Neural progenitor cell (in vitro differentiated cells): ENCODE measurements around the gene SLC25A26. TPM values are rescaled to one million over a fixed set of nuclear protein-coding genes. Genes with fewer than 3 reads are reported as not detected.

Source experiments
- DNase-seq: peaks from one replicate; pipeline ENCODE4 v3.0.0-alpha.2; 2016; ENCODE audit warnings: low spot score
- H2AFZ ChIP-seq: fragments of 200-600 bp; sonication (generic); replicated peaks from 2 replicates; pipeline ENCODE4 v1.6.1; 2016; ENCODE audit warnings: antibody characterized with exemption
- H3F3A ChIP-seq: fragments of 200-600 bp; sonication (generic); 2 replicates; pipeline ENCODE4 v1.6.1; 2016; ENCODE audit warnings: antibody characterized with exemption, low read depth
- H3K27ac ChIP-seq: fragments of 200-600 bp; sonication (generic); 2 replicates; pipeline ENCODE4 v1.5.1; 2016; ENCODE audit warnings: mild to moderate bottlenecking
- H3K27me3 ChIP-seq: fragments of 200-600 bp; sonication (generic); 2 replicates; pipeline ENCODE4 v1.6.1; 2016; ENCODE audit warnings: mild to moderate bottlenecking, moderate library complexity
- H3K36me3 ChIP-seq: fragments of 200-600 bp; sonication (generic); 2 replicates; pipeline ENCODE4 v1.5.1; 2016
- H3K4me1 ChIP-seq: fragments of 200-600 bp; sonication (generic); 2 replicates; pipeline ENCODE4 v1.6.1; 2016; ENCODE audit warnings: mixed run types
- H3K4me2 ChIP-seq: fragments of 200-600 bp; sonication (generic); 2 replicates; pipeline ENCODE4 v1.6.1; 2016
- H3K4me3 ChIP-seq: fragments of 200-600 bp; sonication (generic); 2 replicates; pipeline ENCODE4 v1.5.1; 2016
- H3K79me2 ChIP-seq: fragments of 200-600 bp; sonication (generic); 2 replicates; pipeline ENCODE4 v1.6.1; 2016; ENCODE audit warnings: low read depth
- H3K9ac ChIP-seq: fragments of 200-600 bp; sonication (generic); 2 replicates; pipeline ENCODE4 v1.6.1; 2016
- H3K9me3 ChIP-seq: fragments of 200-600 bp; sonication (generic); 2 replicates; pipeline ENCODE4 v1.5.1; 2016; ENCODE audit warnings: low read depth
- H4K20me1 ChIP-seq: fragments of 200-600 bp; sonication (generic); 2 replicates; pipeline ENCODE4 v1.6.1; 2016; ENCODE audit warnings: low read depth
- H3K27ac Mint-ChIP-seq: 3 replicates; pipeline ENCODE4 v1.8.0; 2021; ENCODE audit warnings: mixed read lengths
- H3K27me3 Mint-ChIP-seq: 2 replicates; pipeline ENCODE4 v1.8.0; 2022; ENCODE audit warnings: low read depth, mild to moderate bottlenecking, inconsistent platforms, moderate library complexity, mixed read lengths; ENCODE audit not compliant: insufficient read depth
- H3K36me3 Mint-ChIP-seq: 3 replicates; pipeline ENCODE4 v1.8.0; 2021; ENCODE audit warnings: mixed read lengths
- H3K4me1 Mint-ChIP-seq: 3 replicates; pipeline ENCODE4 v1.8.0; 2021; ENCODE audit warnings: mixed read lengths
- H3K4me3 Mint-ChIP-seq: 3 replicates; pipeline ENCODE4 v1.8.0; 2021; ENCODE audit warnings: mild to moderate bottlenecking, moderate library complexity, mixed read lengths
- H3K9me3 Mint-ChIP-seq: 3 replicates; pipeline ENCODE4 v1.8.0; 2020; ENCODE audit warnings: mixed read lengths
- CTCF ChIP-seq: fragments of 200-600 bp; sonication (generic); IDR thresholded peaks from 2 replicates; pipeline ENCODE4 v1.5.1; 2017; ENCODE audit warnings: antibody characterized with exemption, mild to moderate bottlenecking
- EZH2 ChIP-seq: fragments of 200-600 bp; sonication (generic); IDR thresholded peaks from 2 replicates; pipeline ENCODE4 v1.6.1; 2017; ENCODE audit warnings: antibody characterized with exemption, mild to moderate bottlenecking, moderate library complexity
- EZH2phosphoT487 ChIP-seq: fragments of 200-600 bp; sonication (generic); IDR thresholded peaks from 2 replicates; pipeline ENCODE4 v1.6.1; 2017; ENCODE audit warnings: antibody characterized with exemption
- total RNA-seq: library from RNA; depleted of rRNA; stranded (reverse); fragments of >200 nt; gene quantifications from 2 replicates; pipeline ENCODE4 v1.2.3, GENCODE V29; 2015; ENCODE audit warnings: low replicate concordance

The SLC25A26 gene
- total RNA-seq, 1 donor from 2014 or later: 17.0 TPM

DNA sequence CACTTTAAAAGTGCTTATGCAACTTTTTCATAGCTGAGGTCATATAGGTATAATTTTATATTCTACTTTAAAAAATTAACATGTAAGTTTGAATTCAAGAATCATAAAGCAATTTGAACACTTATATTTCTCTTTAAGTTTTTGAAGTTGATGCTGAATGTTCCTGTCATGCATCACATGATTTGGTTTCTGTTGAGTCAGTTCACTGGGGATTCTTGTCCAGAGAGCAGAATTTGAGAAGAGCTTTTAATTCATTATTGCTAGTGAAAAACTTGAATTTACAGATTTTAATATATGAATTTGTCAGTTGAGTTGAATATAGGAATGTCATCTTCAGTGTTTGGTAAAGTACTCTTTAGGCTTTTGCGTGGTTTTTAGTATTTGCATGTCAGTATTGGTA lies 7.9 kb downstream of the SLC25A26 start:
- Mint-ChIP-seq H3K27ac (no peak overlapping the region), H3K9me3 (no peaks in the 10 kb centered on the region), H3K4me1 (no peaks in the 10 kb centered on the region), H3K27me3 (peaks cover 2% of the 10 kb centered on the region), H3K4me3 (no peak overlapping the region), H3K36me3 (no peaks in the 10 kb centered on the region)
- no peak overlapping the region for H3K4me2 ChIP-seq
- TF ChIP-seq CTCF (no peak), EZH2phosphoT487 (no peak), EZH2 (no peak)
- H3K27ac ChIP-seq: no peak overlapping the region
- peaks cover 6% of the 10 kb centered on the region for H4K20me1 ChIP-seq
- H3F3A ChIP-seq: no peaks in the 10 kb centered on the region
- H3K36me3 ChIP-seq: no peaks in the 10 kb centered on the region
- H3K4me1 ChIP-seq: no peaks in the 10 kb centered on the region
- no peaks in the 10 kb centered on the region for H3K9me3 ChIP-seq
- DNase-seq: no peak
- no peak overlapping the region for H2AFZ ChIP-seq
- H3K9ac ChIP-seq: no peak overlapping the region
- no peak overlapping the region for H3K4me3 ChIP-seq
- H3K27me3 ChIP-seq: no peaks in the 10 kb centered on the region
- peaks cover 4% of the 10 kb centered on the region for H3K79me2 ChIP-seq

DNA sequence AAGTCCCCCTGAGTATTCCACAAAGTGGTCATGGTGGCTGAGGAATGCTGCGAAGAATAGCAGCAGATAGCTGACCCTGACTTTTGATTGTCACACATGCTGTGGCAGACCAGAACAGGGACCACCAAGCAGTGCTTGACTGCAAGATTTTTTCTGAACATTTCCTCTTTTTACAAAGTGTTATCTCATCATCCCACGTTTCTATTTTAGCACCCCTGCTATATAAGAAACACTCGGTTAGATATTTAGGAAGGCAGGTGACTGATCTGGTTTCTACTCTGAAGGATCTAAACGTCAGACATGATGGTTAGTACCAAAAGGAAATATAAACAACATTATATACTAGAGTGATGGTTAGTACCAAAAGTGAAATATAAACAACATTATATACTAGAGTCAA lies 9.1 kb downstream of the SLC25A26 start:
- peaks cover 4% of the 10 kb centered on the region for H3K79me2 ChIP-seq
- no peaks in the 10 kb centered on the region for H3K36me3 Mint-ChIP-seq
- no peak overlapping the region for H3K9ac ChIP-seq
- no peak overlapping the region for H2AFZ ChIP-seq
- H3F3A ChIP-seq: no peaks in the 10 kb centered on the region
- H3K4me2 ChIP-seq: no peak overlapping the region
- H4K20me1 ChIP-seq: peaks cover 6% of the 10 kb centered on the region
- no peaks in the 10 kb centered on the region for H3K9me3 Mint-ChIP-seq
- no peak for DNase-seq
- H3K27ac ChIP-seq: no peak overlapping the region
- no peak overlapping the region for H3K4me3 ChIP-seq
- TF ChIP-seq EZH2phosphoT487: no peak
- TF ChIP-seq EZH2: no peak
- H3K4me1 ChIP-seq: no peaks in the 10 kb centered on the region
- H3K36me3 ChIP-seq: no peaks in the 10 kb centered on the region
- H3K27me3 ChIP-seq: no peaks in the 10 kb centered on the region
- H3K4me3 Mint-ChIP-seq: no peak overlapping the region
- H3K27me3 Mint-ChIP-seq: peaks cover 2% of the 10 kb centered on the region
- no peaks in the 10 kb centered on the region for H3K9me3 ChIP-seq
- H3K27ac Mint-ChIP-seq: no peak overlapping the region
- no peaks in the 10 kb centered on the region for H3K4me1 Mint-ChIP-seq

DNA sequence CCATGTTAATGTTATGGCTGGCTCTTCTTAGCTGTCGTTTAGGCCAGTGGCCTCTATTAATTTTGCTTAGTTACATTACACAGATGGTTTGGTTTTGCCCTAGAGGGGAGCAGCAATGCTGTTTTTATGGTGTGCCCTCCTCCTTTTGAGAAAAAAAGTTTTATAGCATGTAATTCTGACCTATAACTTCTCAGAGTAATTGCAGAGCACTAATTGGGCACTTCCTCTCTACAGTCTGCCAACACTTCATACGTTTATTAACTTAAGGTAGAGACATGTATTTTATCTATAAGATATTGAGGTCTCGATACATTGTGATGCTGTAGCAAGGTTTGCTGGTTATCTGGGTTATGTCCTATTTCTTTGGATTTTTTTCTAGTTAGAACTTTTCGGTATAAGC lies 12.2 kb downstream of the SLC25A26 start:
- Histone ChIP-seq H3K4me3 (no peak overlapping the region), H3K9me3 (no peaks in the 10 kb centered on the region), H3K4me2 (no peak overlapping the region), H3F3A (no peaks in the 10 kb centered on the region), H3K79me2 (peaks cover 15% of the 10 kb centered on the region), H3K27me3 (no peaks in the 10 kb centered on the region), H4K20me1 (peaks cover 6% of the 10 kb centered on the region), H3K36me3 (peaks cover 3% of the 10 kb centered on the region), H2AFZ (no peak overlapping the region), H3K9ac (no peak overlapping the region), H3K27ac (no peak overlapping the region), H3K4me1 (no peaks in the 10 kb centered on the region)
- Mint-ChIP-seq H3K4me1 (no peaks in the 10 kb centered on the region), H3K4me3 (no peak overlapping the region), H3K27ac (no peak overlapping the region), H3K9me3 (peaks cover 2% of the 10 kb centered on the region), H3K27me3 (peaks cover 2% of the 10 kb centered on the region), H3K36me3 (peaks cover 3% of the 10 kb centered on the region)
- DNase-seq: no peak
- TF ChIP-seq EZH2phosphoT487: no peak
- TF ChIP-seq CTCF: no peak
- no peak for TF ChIP-seq EZH2

GRCh38 chr3:66236281-66236680 lies 15.5 kb downstream of the SLC25A26 start:
- Mint-ChIP-seq H3K4me1 (no peaks in the 10 kb centered on the region), H3K9me3 (peaks cover 9% of the 10 kb centered on the region), H3K36me3 (peaks cover 5% of the 10 kb centered on the region), H3K27ac (no peak overlapping the region), H3K4me3 (no peak overlapping the region), H3K27me3 (peaks cover 2% of the 10 kb centered on the region)
- H3K79me2 ChIP-seq: peaks cover 10% of the 10 kb centered on the region
- no peak overlapping the region for H3K4me2 ChIP-seq
- no peaks in the 10 kb centered on the region for H3F3A ChIP-seq
- no peak overlapping the region for H2AFZ ChIP-seq
- H4K20me1 ChIP-seq: no peaks in the 10 kb centered on the region
- peaks cover 3% of the 10 kb centered on the region for H3K36me3 ChIP-seq
- DNase-seq: peak; percentile 58
- H3K27ac ChIP-seq: no peak overlapping the region
- H3K9me3 ChIP-seq: no peaks in the 10 kb centered on the region
- no peaks in the 10 kb centered on the region for H3K4me1 ChIP-seq
- H3K27me3 ChIP-seq: no peaks in the 10 kb centered on the region
- TF ChIP-seq EZH2: no peak
- peak; percentile 58 for TF ChIP-seq CTCF
- no peak for TF ChIP-seq EZH2phosphoT487
- H3K9ac ChIP-seq: no peak overlapping the region
- no peak overlapping the region for H3K4me3 ChIP-seq
